GM12878 (cell line): ENCODE measurements around the gene RIT2. TPM values are rescaled to one million over a fixed set of nuclear protein-coding genes. Genes with fewer than 3 reads are reported as not detected.

Source experiments
- ATAC-seq: fragments of 200-7000 bp; cut with Tn5 transposase; 3 replicates; pipeline ENCODE4 v1.9.1; 2020; ENCODE audit warnings: mild to moderate bottlenecking, moderate library complexity
- BruUV-seq: library from RNA; stranded (reverse); fragments of 400-500 nt; replicated peaks from 2 replicates; lab custom pipeline; 2021; lab: Mats Ljungman, UMichigan
- CTCF ChIA-PET: fragments of 300-600 bp; sonication (Branson Sonifier 250); formaldehyde crosslinking; extraction: SDS; loops from one replicate; lab custom pipeline; 2021; ENCODE audit warnings: inconsistent platforms; lab: Yijun Ruan, JAX
- POLR2A ChIA-PET: fragments of 350-600 bp; formaldehyde crosslinking; extraction: SDS; loops from one replicate; lab custom pipeline; 2021; ENCODE audit warnings: inconsistent platforms; lab: Charles Lee
- RAD21 ChIA-PET: fragments of 300-600 bp; sonication (Branson Sonifier 250); formaldehyde crosslinking; loops from one replicate; lab custom pipeline; 2023; ENCODE audit warnings: antibody characterized with exemption; ENCODE audit not compliant: unreplicated experiment; lab: Charles Lee
- SMC1A ChIA-PET: fragments of 300-600 bp; sonication (Branson Sonifier 250); formaldehyde crosslinking; loops from one replicate; lab custom pipeline; 2023; ENCODE audit not compliant: unreplicated experiment, uncharacterized antibody; lab: Charles Lee
- DNase-seq: peaks from one replicate; pipeline ENCODE4 v3.0.0-alpha.2; 2011; ENCODE audit warnings: low read depth, low spot score
- FAIRE-seq: peaks from 3 replicates; lab custom pipeline; 2011; peaks lifted over from hg19 to GRCh38; lab: Jason Lieb, UNC
- H2AFZ ChIP-seq: 2 replicates; pipeline ENCODE4 v1.6.0; 2011; ENCODE audit warnings: low read depth, low read length, control low read depth; ENCODE audit not compliant: control insufficient read depth
- H3K27ac ChIP-seq: 2 replicates; pipeline ENCODE4 v1.5.1; 2011; ENCODE audit warnings: control low read depth; ENCODE audit not compliant: control insufficient read depth, insufficient read depth
- H3K27me3 ChIP-seq, 2 experiments: replicated peaks in 1 of 2; 2 replicates each; pipeline versions ENCODE4 v1.6.0 to v1.6.1; 2011; ENCODE audit warnings: low read length in 1 of 2; ENCODE audit not compliant: control insufficient read depth in 2 of 2, insufficient read depth in 2 of 2
- H3K36me3 ChIP-seq, 2 experiments: 2 replicates each; pipeline ENCODE4 v1.5.1; 2011; ENCODE audit warnings: low read length in 1 of 2; ENCODE audit not compliant: control insufficient read depth in 2 of 2, insufficient read depth in 2 of 2
- H3K4me1 ChIP-seq: 2 replicates; pipeline ENCODE4 v1.6.1; 2011; ENCODE audit warnings: mild to moderate bottlenecking, low read length, moderate library complexity, mixed read lengths; ENCODE audit not compliant: control insufficient read depth, insufficient read depth
- H3K4me2 ChIP-seq: 2 replicates; pipeline ENCODE4 v1.6.0; 2011; ENCODE audit warnings: control low read depth; ENCODE audit not compliant: control insufficient read depth, insufficient read depth
- H3K4me3 ChIP-seq: fragments of 200-600 bp; sonication (generic); 2 replicates; pipeline ENCODE4 v1.5.1; 2016
- H3K79me2 ChIP-seq: 2 replicates; pipeline ENCODE4 v1.6.0; 2011; ENCODE audit warnings: low read length; ENCODE audit not compliant: control insufficient read depth, insufficient read depth
- H3K9ac ChIP-seq: 2 replicates; pipeline ENCODE4 v1.8.0; 2011; ENCODE audit warnings: low read length, control low read depth, mixed read lengths; ENCODE audit not compliant: control insufficient read depth, insufficient read depth
- H3K9me3 ChIP-seq: replicated peaks from 3 replicates; pipeline ENCODE4 v1.5.1; 2011; ENCODE audit warnings: mild to moderate bottlenecking, low read length; ENCODE audit not compliant: control insufficient read depth, insufficient read depth
- H4K20me1 ChIP-seq: 2 replicates; pipeline ENCODE4 v1.6.0; 2011; ENCODE audit not compliant: control insufficient read depth, insufficient read depth
- E4F1 ChIP-seq: fragments of 450-650 bp; IDR thresholded peaks from 2 replicates; pipeline ENCODE4 v1.6.1; 2018; ENCODE audit warnings: borderline replicate concordance, mild to moderate bottlenecking; ENCODE audit not compliant: partially characterized antibody
- EGR1 ChIP-seq, 2 experiments: IDR thresholded peaks; 1 replicate in 1 of 2; 2 replicates in 1 of 2; pipeline ENCODE4 v1.6.1; 2011 to 2012; ENCODE audit warnings: low read depth in 2 of 2, low read length in 2 of 2, borderline replicate concordance in 1 of 2, mild to moderate bottlenecking in 1 of 2, moderate library complexity in 1 of 2
- MEF2B ChIP-seq: fragments of 450-650 bp; IDR thresholded peaks from 2 replicates; pipeline ENCODE4 v1.6.1; 2018; ENCODE audit warnings: mild to moderate bottlenecking, moderate library complexity; ENCODE audit not compliant: partially characterized antibody, poor library complexity, severe bottlenecking
- MYB ChIP-seq: fragments of 150-350 bp; IDR thresholded peaks from 2 replicates; pipeline ENCODE4 v1.6.1; 2014; ENCODE audit warnings: mild to moderate bottlenecking, low read depth, low read length, borderline replicate concordance
- WGBS: methylation state at CpG from one replicate; pipeline ENCODE4 v1.1.6; 2016; ENCODE audit warnings: low lambda C conversion rate; ENCODE audit not compliant: insufficient replicate concordance, insufficient coverage; ENCODE audit errors: missing lambda C conversion rate; 5-methylcytosine and 5-hydroxymethylcytosine counted together
- in situ Hi-C: fragments of 300-500 bp; cut with MboI; formaldehyde crosslinking; loops from 9 replicates; pipeline ENCODE4 v1.14.3; 2018; ENCODE audit warnings: mixed read lengths
- intact Hi-C: fragments of 100-400 bp; cut with micrococcal nuclease; formaldehyde crosslinking; loops from one replicate; pipeline ENCODE4 v1.14.2; 2022; ENCODE audit not compliant: unreplicated experiment
- polyA plus RNA-seq, 11 experiments: library from polyadenylated mRNA; depleted of rRNA in 4 of 11; unstranded in 6 of 11; stranded (reverse) in 5 of 11; fragments of >200 nt; fragmentation: Nextera tagmentation in 4 of 11; fragmentation: Illumina TruSeq in 1 of 11; extraction: Ambion mirVana in 4 of 11; extraction: Trizol in 1 of 11; gene quantifications; 1 replicate in 1 of 11; 2 replicates in 10 of 11; pipeline versions ENCODE4 v1.2.1 to v1.2.3, GENCODE V29; 2011 to 2016; ENCODE audit warnings: inconsistent platforms in 2 of 11, missing spikeins in 2 of 11, low read depth in 1 of 11
- total RNA-seq, 4 experiments: library from RNA; depleted of rRNA in 3 of 4; stranded (reverse); fragments of >200 nt in 3 of 4; fragmentation: Illumina TruSeq in 1 of 4; extraction: Trizol in 1 of 4; gene quantifications; 2 replicates each; pipeline versions ENCODE4 v1.2.1 to v1.2.3, GENCODE V29; 2013 to 2021

RIT2 gene
- total and polyA plus RNA-seq, 10 of the 15 experiments (the other 5 are each of a cell fraction or from before 2014, with no cell fraction given), result not detected

GRCh38 chr18:43139288-43139946, 23.9 kb upstream of the RIT2 start:
- no peak for TF ChIP-seq E4F1
- no peak for TF ChIP-seq EGR1 (IDR thresholded peaks at IDR 0.05; ENCODE audit: borderline replicate concordance in 1 of 2, low read depth in 2 of 2, low read length in 2 of 2)
- TF ChIP-seq MEF2B, result no peak
- TF ChIP-seq MYB, result no peak
- FAIRE-seq (no peak), ATAC-seq (no peak), DNase-seq (no peak)
- Histone ChIP-seq H3K4me1 (no peaks in the 10 kb centered on the region), H2AFZ (no peak overlapping the region), H3K79me2 (no peaks in the 10 kb centered on the region), H3K27me3 (no peaks in the 10 kb centered on the region), H3K9me3 (no peaks in the 10 kb centered on the region), H3K27ac (no peak overlapping the region), H4K20me1 (no peaks in the 10 kb centered on the region), H3K4me3 (no peak overlapping the region), H3K4me2 (no peak overlapping the region), H3K36me3 (no peaks in the 10 kb centered on the region), H3K9ac (no peak overlapping the region)
- WGBS, result 33% methylated on average over 19 of the region's 21 CpGs
- RAD21 ChIA-PET, result no interaction called here
- intact Hi-C loops (no loop called here), in situ Hi-C loops (no loop called here)
- POLR2A ChIA-PET, result no interaction called here
- no TSS peak for BruUV-seq
- CTCF ChIA-PET, result interaction anchor here (1.3 kb wide), 1 partner anchor 256 kb away, joined by 3 read pairs; no protein-coding TSS in a partner anchor
- SMC1A ChIA-PET, result no interaction called here
